HG03103 (cell line): ENCODE results near the gene CCSER1.
"Not testable (repeated sequence)": the region's sequence is repeated elsewhere in the genome, so short reads cannot be mapped to it uniquely, and the experiment has no call there.

ENCODE experiments used
- ATAC-seq: cut with Tn5 transposase; IDR thresholded peaks from one replicate; pipeline ENCODE4 v1.9.1; 2021; ENCODE audit warnings: low read depth; ENCODE audit not compliant: unreplicated experiment

The CCSER1 gene

DNA sequence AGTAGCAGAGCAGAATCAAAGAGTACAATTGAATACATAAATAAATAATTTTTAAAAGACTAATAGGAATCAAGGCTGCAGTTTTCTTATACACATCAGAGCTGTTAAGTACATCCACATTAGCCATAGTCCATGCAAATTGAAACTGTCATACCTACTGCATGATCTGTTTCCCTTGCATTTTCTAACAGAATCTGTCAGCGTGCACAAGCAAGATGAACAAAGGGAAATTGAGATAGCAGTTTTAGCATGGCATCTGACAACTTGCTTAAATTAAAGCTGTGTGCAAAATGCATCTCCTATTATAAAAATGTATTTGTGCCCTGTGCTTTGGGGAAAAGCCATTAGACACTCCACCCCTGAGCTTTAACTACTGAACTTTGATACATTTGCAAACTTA, 1473.1 kb downstream of the CCSER1 start:
- no peak for ATAC-seq

GRCh38 chr4:91601401-91601800, 1474.2 kb downstream of the CCSER1 start:
- ATAC-seq, result no peak

- no peak for ATAC-seq
Observed at GRCh38 chr4:91611782-91612181, 1484.6 kb downstream of the CCSER1 start.

DNA sequence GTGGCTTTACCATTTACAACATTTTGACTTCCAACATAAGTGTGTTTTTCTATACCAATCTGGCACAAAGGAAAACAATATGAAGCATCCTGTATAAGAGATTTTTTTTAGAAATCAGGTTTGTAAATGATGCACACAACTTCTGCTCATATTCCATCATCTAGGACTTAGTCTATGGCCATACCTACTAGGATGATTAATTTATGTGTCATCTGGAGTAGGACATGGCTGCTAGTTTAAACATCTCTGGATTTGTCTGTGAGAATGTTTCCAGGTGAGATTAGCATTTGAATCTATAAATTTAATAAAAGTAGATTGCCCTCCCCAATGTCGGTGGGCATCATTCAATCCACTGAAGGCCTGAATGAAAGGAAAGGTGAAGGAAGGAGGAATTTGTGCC, 1493.8 kb downstream of the CCSER1 start:
- ATAC-seq, result no peak

DNA sequence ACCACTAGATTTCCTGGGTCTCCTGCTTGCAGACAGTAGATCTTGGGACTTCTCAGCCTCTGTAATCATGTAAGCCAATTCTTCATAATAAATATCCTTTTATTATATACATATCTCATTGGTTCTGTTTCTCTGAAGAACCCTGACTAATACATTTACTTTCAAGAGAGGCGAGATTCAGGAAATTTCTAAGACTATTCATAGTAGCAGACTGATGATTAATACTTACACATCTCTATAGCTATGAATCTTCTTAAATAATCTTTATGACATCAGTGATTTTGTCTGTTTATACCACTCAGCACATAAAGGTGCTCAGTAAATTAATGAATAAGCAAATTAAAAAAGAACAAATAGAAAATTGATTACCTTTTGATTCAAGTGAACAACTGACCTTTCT, 1494.3 kb downstream of the CCSER1 start:
- no peak for ATAC-seq

- no peak for ATAC-seq
Observed at GRCh38 chr4:91622925-91623602, 1495.9 kb downstream of the CCSER1 start.

GRCh38 chr4:91623603-91623967, 1496.4 kb downstream of the CCSER1 start:
- not testable (repeated sequence) for ATAC-seq

DNA sequence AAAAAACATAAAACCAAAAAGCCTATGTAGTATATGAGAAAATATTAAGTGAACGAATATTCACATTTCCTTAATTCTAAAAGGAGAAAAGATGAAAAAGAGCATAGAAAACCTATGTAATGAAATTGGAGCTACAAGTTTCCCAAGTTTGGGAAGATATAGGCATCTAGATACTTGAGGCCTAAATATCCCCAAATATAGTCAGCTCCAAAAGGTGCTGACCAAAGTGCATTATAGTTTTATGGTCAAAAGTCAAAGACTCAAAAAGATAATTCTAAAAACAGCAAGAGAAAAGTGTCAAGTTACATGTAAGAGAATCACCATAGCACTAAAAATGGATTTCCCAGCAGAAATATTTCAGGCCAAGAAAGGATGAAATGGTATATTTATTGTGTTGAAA, 1502.9 kb downstream of the CCSER1 start:
- ATAC-seq, result no peak

DNA sequence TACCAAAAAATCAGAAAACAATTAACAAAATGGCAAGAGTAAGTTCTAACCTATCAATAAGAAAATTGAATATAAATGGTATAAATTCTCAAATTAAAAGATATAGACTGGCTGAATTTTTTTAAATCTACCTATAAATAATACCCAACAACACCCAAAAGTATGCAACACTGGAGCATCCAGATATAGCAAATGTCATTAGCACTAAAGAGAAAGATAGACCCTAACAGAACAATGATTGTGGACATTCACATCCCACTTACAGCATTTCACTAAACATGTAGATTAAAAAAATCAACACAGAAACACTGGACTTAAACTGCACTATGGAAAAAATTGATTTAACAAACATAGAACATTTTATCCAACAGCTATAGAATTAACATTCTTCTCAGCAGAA, 1503.6 kb downstream of the CCSER1 start:
- no peak for ATAC-seq

- ATAC-seq, result no peak
Observed at GRCh38 chr4:91631335-91631734, 1504.1 kb downstream of the CCSER1 start.

GRCh38 chr4:91636083-91636482, 1508.9 kb downstream of the CCSER1 start:
- no peak for ATAC-seq
